ENCODE data around the gene LRRC8D.

LRRC8D gene

DNA sequence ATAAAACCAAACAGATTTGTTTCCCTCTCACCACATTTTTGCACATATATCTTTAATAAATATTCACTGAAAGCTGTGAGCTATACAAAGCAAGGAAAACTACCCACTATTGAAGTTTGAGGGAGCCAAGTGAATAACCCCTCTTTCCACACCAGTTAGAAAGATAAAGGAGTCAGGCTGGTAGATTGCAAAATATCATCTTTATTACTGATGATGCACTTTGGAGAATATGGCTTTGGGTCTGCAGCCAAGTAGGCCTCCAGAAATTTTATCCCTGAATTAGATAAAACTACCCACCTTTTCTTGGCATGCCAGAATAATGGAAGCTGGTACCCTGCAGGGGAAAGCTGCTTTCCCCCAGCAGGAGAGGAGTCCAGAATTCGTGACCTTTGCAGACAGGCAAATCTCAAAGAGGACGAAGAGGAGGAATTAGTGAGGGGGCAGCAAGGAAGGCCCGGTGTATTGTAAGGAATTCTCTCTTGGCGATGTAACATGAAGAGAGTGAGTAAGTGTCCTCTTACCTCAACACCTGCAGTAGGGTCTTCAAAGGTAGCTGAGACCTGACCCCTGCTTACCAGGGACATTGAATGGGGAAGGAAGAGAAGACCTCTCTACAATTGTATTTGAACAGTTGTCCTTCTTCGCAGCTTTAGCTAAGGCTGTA is 84.7 kb downstream of the LRRC8D start:
- TF ChIP-seq, protein P1, sequence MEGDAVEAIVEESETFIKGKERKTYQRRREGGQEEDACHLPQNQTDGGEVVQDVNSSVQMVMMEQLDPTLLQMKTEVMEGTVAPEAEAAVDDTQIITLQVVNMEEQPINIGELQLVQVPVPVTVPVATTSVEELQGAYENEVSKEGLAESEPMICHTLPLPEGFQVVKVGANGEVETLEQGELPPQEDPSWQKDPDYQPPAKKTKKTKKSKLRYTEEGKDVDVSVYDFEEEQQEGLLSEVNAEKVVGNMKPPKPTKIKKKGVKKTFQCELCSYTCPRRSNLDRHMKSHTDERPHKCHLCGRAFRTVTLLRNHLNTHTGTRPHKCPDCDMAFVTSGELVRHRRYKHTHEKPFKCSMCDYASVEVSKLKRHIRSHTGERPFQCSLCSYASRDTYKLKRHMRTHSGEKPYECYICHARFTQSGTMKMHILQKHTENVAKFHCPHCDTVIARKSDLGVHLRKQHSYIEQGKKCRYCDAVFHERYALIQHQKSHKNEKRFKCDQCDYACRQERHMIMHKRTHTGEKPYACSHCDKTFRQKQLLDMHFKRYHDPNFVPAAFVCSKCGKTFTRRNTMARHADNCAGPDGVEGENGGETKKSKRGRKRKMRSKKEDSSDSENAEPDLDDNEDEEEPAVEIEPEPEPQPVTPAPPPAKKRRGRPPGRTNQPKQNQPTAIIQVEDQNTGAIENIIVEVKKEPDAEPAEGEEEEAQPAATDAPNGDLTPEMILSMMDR (IDR thresholded peaks at IDR 0.05), result no peak

DNA sequence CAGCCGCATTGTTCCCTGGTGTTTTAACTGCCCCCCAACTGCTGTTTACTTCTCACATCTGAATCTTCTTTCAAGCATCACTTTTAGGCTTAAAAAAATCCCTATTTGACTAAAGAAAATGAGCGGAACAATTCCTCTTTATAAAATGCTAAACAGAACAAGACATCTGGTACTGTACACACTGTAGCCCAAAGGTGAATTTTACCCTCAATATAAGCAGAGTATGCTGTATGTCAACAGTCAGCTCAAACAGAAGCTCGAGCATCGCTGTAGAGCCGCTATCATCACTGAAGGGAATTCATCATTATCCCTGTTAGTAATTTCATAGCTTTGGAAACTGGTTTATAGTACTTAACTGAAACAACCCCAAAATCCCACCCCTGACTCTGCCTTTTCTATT is 85.3 kb downstream of the LRRC8D start:
- TF ChIP-seq, protein P1 (IDR thresholded peaks at IDR 0.05), result no peak

DNA sequence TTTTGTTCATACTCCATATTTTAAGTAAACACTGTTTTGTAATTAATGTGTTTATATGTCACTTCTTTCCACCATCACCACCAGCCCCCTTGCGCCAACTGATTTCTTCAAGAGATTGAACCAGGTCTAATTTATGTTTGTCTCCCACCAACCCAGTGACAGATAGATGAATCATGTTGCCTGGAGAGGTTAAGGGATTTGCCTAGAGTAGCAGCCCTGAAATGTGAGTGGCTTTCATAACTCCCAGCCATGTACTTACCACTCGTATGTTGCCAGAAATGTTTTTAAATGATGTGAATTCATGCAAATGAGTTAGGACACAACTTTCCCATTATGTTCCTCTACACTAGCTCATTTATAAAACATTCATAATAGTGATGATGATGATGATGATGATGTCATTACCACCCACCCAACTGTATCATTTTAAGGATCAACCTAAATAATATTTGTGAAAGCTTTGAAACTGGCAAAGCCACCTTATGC is 86.9 kb downstream of the LRRC8D start:
- TF ChIP-seq, protein P1 (IDR thresholded peaks at IDR 0.05), result no peak

DNA sequence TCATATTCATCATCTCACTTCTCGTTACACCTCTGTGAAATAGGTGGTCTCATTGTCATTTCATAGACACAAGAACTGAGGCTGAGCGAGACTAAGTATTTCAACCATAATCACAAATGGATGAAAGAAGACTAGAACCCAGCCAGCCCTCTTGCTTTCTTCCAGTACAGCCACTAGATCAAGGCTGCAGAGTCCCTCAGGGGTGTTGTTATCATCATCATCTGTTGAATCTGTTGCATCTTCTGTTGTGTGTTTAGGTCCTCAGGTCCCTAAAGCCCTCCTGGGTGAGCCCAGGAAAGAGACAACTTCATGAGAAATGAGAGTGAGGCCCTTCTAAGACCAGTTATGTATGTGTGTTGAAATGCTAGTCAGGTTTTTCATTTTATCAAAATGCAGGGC is 87.4 kb downstream of the LRRC8D start:
- TF ChIP-seq, protein P1 (IDR thresholded peaks at IDR 0.05), result no peak

DNA sequence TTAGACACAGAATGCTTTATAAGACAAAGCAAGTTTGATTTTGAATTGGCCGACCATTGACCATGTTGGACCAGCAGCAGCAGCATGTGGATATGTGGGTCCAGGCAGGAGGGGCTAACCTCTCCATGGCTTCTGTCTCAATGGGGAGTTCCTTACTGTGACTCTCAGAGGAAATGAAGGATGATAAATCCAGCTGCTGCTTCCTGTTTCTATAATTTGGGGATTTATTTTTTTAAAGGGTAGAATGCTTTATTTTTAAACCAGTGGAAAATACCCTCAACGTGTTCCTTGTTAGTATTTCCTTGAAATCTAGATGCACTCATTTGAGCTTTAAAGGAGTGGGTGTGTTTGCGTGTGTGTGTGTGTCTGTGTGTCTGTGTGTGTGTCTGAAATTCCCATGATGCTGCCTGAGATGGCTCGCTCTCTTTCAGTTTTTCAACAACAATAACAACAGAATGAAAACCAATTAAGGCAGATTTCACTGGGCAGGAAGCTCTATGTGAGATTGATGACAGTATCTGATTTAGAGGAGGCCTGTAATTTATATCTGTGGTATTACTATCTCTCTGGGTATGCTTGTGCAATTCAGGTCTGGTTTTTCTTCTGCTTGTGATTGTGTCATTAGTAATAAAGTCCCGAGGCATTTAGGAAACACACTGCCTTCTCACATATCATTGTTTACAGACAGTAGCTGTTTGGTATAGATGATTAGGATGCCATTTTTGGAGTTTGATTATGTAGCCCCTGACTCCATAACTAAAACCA is 88.0 kb downstream of the LRRC8D start:
- TF ChIP-seq, protein P1 (IDR thresholded peaks at IDR 0.05), result no peak

DNA sequence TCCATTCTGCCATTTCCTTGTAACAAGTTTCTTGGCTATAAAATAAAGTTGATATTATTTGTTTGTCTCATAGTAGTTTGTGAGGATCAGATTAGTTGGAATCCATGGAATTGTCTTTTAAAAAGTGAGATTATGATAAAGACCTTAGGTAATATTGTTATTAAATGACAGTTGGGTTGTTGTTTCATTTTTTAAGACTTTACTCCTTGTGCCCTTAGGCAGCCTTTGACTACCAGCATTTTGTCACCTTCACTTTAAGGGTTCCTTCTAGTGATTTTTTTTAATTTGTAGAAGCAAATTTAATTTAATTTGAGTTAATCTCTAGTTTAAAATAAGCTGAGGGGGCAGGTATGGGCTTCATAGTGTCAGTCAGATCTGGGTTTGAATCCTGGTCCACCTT is 89.4 kb downstream of the LRRC8D start:
- TF ChIP-seq, protein P1 (IDR thresholded peaks at IDR 0.05), result no peak

DNA sequence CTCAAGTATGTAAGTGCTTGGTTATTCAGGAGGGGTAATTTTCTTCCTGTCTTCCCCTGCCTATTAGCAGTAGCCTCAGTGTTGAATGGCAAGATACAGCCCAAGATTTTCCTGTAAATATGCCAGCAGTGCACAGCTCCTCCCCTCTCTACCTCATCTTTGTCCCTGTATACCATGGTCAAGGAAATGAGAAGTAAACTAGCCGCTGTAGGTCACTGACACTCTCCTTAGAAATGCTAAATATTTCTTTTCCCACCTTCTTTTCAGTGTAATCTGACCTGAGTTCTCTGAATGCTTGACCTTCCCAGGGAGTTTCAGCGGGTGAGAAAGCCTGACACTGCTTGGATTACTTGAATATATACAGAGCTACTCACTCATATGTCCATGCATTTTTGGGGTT is 89.9 kb downstream of the LRRC8D start:
- TF ChIP-seq, protein P1 (IDR thresholded peaks at IDR 0.05), result no peak

Measured in LNCAP (cell line).